HL-60 (cell line): ENCODE data around the gene PPEF1.
"Not testable (repeated sequence)": the region's sequence is repeated elsewhere in the genome, so short reads cannot be mapped to it uniquely, and the experiment has no call there.

Source experiments
- DNase-seq, 2 experiments: peaks; one replicate each; pipeline ENCODE4 v3.0.0-alpha.2; 2010 to 2020; ENCODE audit warnings: low read depth in 1 of 2, low spot score in 1 of 2
- H3K27ac ChIP-seq: fragments of 250-450 bp; sonication (Bioruptor Pico); replicated peaks from 2 replicates; pipeline ENCODE4 v1.5.1; 2020; ENCODE audit warnings: mild to moderate bottlenecking, moderate library complexity
- H3K27me3 ChIP-seq: fragments of 250-450 bp; sonication (Bioruptor Pico); 2 replicates; pipeline ENCODE4 v1.5.1; 2021; ENCODE audit warnings: mild to moderate bottlenecking, moderate library complexity; ENCODE audit not compliant: insufficient read depth, poor library complexity, severe bottlenecking
- H3K4me3 ChIP-seq: replicated peaks from 2 replicates; pipeline ENCODE4 v1.5.1; 2011; ENCODE audit warnings: mild to moderate bottlenecking, control low read depth, low read length; ENCODE audit not compliant: insufficient read depth
- CTCF ChIP-seq: IDR thresholded peaks from one replicate; pipeline ENCODE4 v1.5.1; 2011; ENCODE audit warnings: low read length, control low read depth, inconsistent platforms; ENCODE audit not compliant: insufficient read depth
- GABPA ChIP-seq: IDR thresholded peaks from 2 replicates; pipeline ENCODE4 v1.6.1; 2012; ENCODE audit warnings: low read depth
- POLR2AphosphoS5 ChIP-seq: IDR thresholded peaks from 2 replicates; pipeline ENCODE4 v1.6.1; 2012; ENCODE audit warnings: low read depth
- REST ChIP-seq: IDR thresholded peaks from 2 replicates; pipeline ENCODE4 v1.6.1; 2012; ENCODE audit warnings: low read depth; ENCODE audit not compliant: insufficient replicate concordance
- SPI1 ChIP-seq: IDR thresholded peaks from 2 replicates; pipeline ENCODE4 v1.6.1; 2012; ENCODE audit warnings: low read depth, mild to moderate bottlenecking, borderline replicate concordance

Gene PPEF1

DNA sequence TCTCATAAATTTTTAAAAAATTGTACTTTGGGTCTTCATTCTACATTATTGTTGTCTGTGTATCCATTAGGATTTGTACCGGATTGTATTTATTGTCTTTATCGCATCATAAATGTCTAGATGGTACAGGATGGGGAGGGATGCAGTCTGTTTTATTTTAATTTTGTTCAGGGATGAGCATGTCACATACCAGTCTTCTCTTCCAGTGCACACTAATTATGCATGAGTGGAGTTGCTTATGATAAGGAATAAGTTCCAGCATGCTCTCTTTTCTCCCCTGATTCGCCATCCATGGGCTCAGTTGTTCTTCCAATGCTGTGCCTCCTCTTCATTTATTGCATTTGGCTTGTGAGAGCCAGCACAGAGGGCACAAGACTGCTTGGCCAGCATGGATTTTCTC, 54.3 kb downstream of the PPEF1 start:
- Histone ChIP-seq H3K27me3 (no peaks in the 10 kb centered on the region), H3K27ac (no peak overlapping the region)
- TF ChIP-seq CTCF (no peak), REST (no peak), GABPA (no peak), SPI1 (no peak), POLR2AphosphoS5 (no peak)

DNA sequence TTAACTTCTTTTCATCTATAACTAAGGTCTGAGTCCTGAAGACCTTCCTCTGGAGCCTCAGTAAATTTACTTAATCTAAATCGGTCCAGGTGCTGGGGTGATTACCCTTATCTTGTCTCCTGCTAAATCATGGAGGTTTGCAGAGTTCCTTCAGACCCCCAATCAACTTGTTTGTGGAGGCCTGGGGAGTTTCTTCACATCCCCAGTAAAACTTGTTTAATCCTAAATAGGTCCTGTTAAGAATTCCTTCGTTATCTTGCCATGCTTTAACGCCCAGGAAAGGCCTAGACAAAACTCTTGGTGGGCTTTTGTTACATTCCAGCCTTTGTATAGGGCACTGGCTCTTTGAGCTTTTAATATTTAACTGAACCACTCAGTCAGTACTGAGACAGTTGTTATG, 55.7 kb downstream of the PPEF1 start:
- not testable (repeated sequence) for DNase-seq

More for the DNA sequence above, 54.3 kb downstream of the PPEF1 start:
- DNase-seq = no peak
- no peak overlapping the region for H3K4me3 ChIP-seq

GRCh38 chrX:18769364-18769763, 61.9 kb downstream of the PPEF1 start:
- H3K27ac ChIP-seq = no peak overlapping the region
- no peak for DNase-seq
- no peaks in the 10 kb centered on the region for H3K27me3 ChIP-seq
- TF ChIP-seq REST (no peak), CTCF (no peak), POLR2AphosphoS5 (no peak), GABPA (no peak), SPI1 (no peak)
- H3K4me3 ChIP-seq = no peak overlapping the region

More for the DNA sequence above, 55.7 kb downstream of the PPEF1 start:
- H3K27me3 ChIP-seq, H3K4me3 ChIP-seq, H3K27ac ChIP-seq: not testable (repeated sequence)

DNA sequence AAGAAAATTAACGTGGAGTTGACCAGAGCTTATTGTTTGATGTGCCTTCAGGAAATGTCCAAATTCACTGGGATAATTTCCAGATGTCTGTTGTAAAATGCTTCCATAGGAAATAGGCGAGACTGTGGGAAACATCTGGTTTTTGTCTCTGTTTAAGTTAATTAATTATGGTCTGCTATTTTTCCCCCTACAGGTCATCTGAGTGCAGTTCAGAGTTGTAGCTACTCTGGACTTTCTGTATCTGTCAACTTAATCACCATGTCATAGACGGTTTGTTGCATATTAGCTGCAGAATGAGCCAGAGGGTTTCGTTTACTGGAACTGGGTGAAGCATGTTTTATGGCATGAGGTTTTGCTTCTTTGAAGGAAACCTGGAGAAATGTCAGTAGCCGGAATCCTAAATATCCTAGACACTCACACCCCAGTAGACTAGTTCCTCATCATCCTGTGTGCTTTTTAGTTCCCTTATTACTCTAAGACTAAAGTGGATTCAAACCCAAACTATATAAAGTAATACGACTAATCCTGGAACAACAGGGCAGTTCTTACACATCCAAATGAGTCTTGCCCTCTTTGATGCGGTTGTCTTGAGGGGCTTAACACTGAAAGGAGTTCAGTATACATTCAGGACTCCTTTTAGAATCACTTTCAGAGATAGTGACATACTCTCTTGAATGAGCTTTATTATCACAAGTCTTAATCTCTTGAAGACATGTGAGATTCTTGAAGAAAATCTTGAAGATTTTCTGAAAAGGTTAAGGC, 62.5 kb downstream of the PPEF1 start:
- no peak for DNase-seq
- TF ChIP-seq CTCF (no peak), GABPA (no peak), REST (no peak), SPI1 (no peak), POLR2AphosphoS5 (no peak)

More for the DNA sequence above, 62.5 kb downstream of the PPEF1 start:
- no peak overlapping the region for H3K4me3 ChIP-seq
- no peak overlapping the region for H3K27ac ChIP-seq
- H3K27me3 ChIP-seq = no peaks in the 10 kb centered on the region
